ENCODE data around the gene SLC10A7.

SLC10A7 gene

GRCh38 chr4:146488495-146489174 is 33.1 kb downstream of the SLC10A7 start:
- no peaks in the 10 kb centered on the region for H3K9me3 ChIP-seq
- TF ChIP-seq CTCF (IDR thresholded peaks at IDR 0.05; ENCODE audit: low read depth, low read length): no peak
- H3K4me3 ChIP-seq (ENCODE audit: low read depth, low read length): no peak overlapping the region
- no peaks in the 10 kb centered on the region for H3K36me3 ChIP-seq
- no peak for DNase-seq
- H3K27me3 ChIP-seq: no peaks in the 10 kb centered on the region
- H3K4me1 ChIP-seq: no peaks in the 10 kb centered on the region

- DNase-seq: no peak
- Histone ChIP-seq H3K4me3 (ENCODE audit: low read depth, low read length) (no peak overlapping the region), H3K27me3 (no peaks in the 10 kb centered on the region), H3K9me3 (no peaks in the 10 kb centered on the region), H3K36me3 (no peaks in the 10 kb centered on the region), H3K4me1 (no peaks in the 10 kb centered on the region)
- TF ChIP-seq CTCF (IDR thresholded peaks at IDR 0.05; ENCODE audit: low read depth, low read length): no peak
These were observed 35.2 kb downstream of the SLC10A7 start for GRCh38 chr4:146486565-146486964.

GRCh38 chr4:146485968-146486367 is 35.8 kb downstream of the SLC10A7 start:
- Histone ChIP-seq H3K36me3 (no peaks in the 10 kb centered on the region), H3K9me3 (no peaks in the 10 kb centered on the region), H3K4me3 (ENCODE audit: low read depth, low read length) (no peak overlapping the region), H3K27me3 (no peaks in the 10 kb centered on the region), H3K4me1 (no peaks in the 10 kb centered on the region)
- no peak for DNase-seq
- TF ChIP-seq CTCF (IDR thresholded peaks at IDR 0.05; ENCODE audit: low read depth, low read length): no peak

- no peaks in the 10 kb centered on the region for H3K9me3 ChIP-seq
- TF ChIP-seq CTCF (IDR thresholded peaks at IDR 0.05; ENCODE audit: low read depth, low read length): no peak
- H3K27me3 ChIP-seq: no peaks in the 10 kb centered on the region
- DNase-seq: no peak
- peaks cover 10% of the 10 kb centered on the region for H3K4me1 ChIP-seq
- H3K36me3 ChIP-seq: no peaks in the 10 kb centered on the region
- H3K4me3 ChIP-seq (ENCODE audit: low read depth, low read length): no peak overlapping the region
These were observed 39.0 kb downstream of the SLC10A7 start for GRCh38 chr4:146482788-146483187.

GRCh38 chr4:146481246-146481645 is 40.5 kb downstream of the SLC10A7 start:
- peaks cover 12% of the 10 kb centered on the region for H3K4me1 ChIP-seq
- no peaks in the 10 kb centered on the region for H3K27me3 ChIP-seq
- no peak overlapping the region for H3K4me3 ChIP-seq (ENCODE audit: low read depth, low read length)
- H3K9me3 ChIP-seq: no peaks in the 10 kb centered on the region
- no peak for TF ChIP-seq CTCF (IDR thresholded peaks at IDR 0.05; ENCODE audit: low read depth, low read length)
- no peak for DNase-seq
- no peaks in the 10 kb centered on the region for H3K36me3 ChIP-seq

- TF ChIP-seq CTCF (IDR thresholded peaks at IDR 0.05; ENCODE audit: low read depth, low read length): no peak
- peaks cover 16% of the 10 kb centered on the region for H3K4me1 ChIP-seq
- H3K4me3 ChIP-seq (ENCODE audit: low read depth, low read length): no peak overlapping the region
- no peaks in the 10 kb centered on the region for H3K27me3 ChIP-seq
- no peaks in the 10 kb centered on the region for H3K9me3 ChIP-seq
- DNase-seq: peak; percentile 57
- no peaks in the 10 kb centered on the region for H3K36me3 ChIP-seq
These were observed 43.7 kb downstream of the SLC10A7 start for GRCh38 chr4:146478009-146478408.
